A549 (cell line): ENCODE data around the gene STIM2. TPM values are rescaled to one million over a fixed set of nuclear protein-coding genes. Genes with fewer than 3 reads are reported as not detected.

Experiments used
- ATAC-seq, 2 experiments: fragments of 200-7000 bp in 1 of 2; fragments of >200 bp in 1 of 2; cut with Nextera tagmentation in 1 of 2; cut with Tn5 transposase in 1 of 2; 3 replicates each; pipeline versions ENCODE4 v1.8.0 to v1.9.1; 2018 to 2020; ENCODE audit warnings: mild to moderate bottlenecking in 1 of 2, moderate library complexity in 1 of 2
- CTCF ChIA-PET: fragments of 300-600 bp; sonication (Branson Sonifier 250); formaldehyde crosslinking; extraction: SDS; loops from one replicate; lab custom pipeline; 2021; ENCODE audit warnings: antibody characterized with exemption, inconsistent platforms; lab: Yijun Ruan, JAX
- POLR2A ChIA-PET: fragments of 350-600 bp; formaldehyde crosslinking; extraction: SDS; loops from one replicate; lab custom pipeline; 2021; ENCODE audit warnings: antibody characterized with exemption, inconsistent platforms; lab: Yijun Ruan, JAX
- DNase-seq, 2 experiments: peaks; one replicate each; pipeline versions ENCODE4 v3.0.0 to v3.0.0-alpha.2; 2011 to 2016; ENCODE audit warnings: low read depth in 1 of 2, low spot score in 1 of 2
- FAIRE-seq: peaks from 2 replicates; lab custom pipeline; 2011; peaks lifted over from hg19 to GRCh38; lab: Jason Lieb, UNC
- H3K27ac ChIP-seq, 2 experiments: fragments of >200 bp; sonication (Bioruptor Twin); formaldehyde crosslinking; 3 replicates each; pipeline ENCODE4 v1.5.1; 2016 to 2017
- H3K4me1 ChIP-seq: fragments of >200 bp; sonication (Bioruptor Twin); formaldehyde crosslinking; 3 replicates; pipeline ENCODE4 v1.6.1; 2016
- H3K4me2 ChIP-seq: fragments of >200 bp; sonication (Bioruptor Twin); formaldehyde crosslinking; 3 replicates; pipeline ENCODE4 v1.6.1; 2016
- H3K4me3 ChIP-seq: fragments of >200 bp; sonication (Bioruptor Twin); formaldehyde crosslinking; 3 replicates; pipeline ENCODE4 v1.5.1; 2016
- H3K9me3 ChIP-seq: fragments of >200 bp; sonication (Bioruptor Twin); formaldehyde crosslinking; 3 replicates; pipeline ENCODE4 v1.6.1; 2016
- CBX2 ChIP-seq: fragments of 200-600 bp; sonication (generic); IDR thresholded peaks from 2 replicates; pipeline ENCODE4 v1.6.1; 2016; ENCODE audit warnings: low read depth, mild to moderate bottlenecking, borderline replicate concordance
- CEBPB ChIP-seq, 2 experiments: fragments of >200 bp in 1 of 2; sonication (Bioruptor Twin) in 1 of 2; formaldehyde crosslinking in 1 of 2; IDR thresholded peaks; 2 replicates each; pipeline ENCODE4 v1.6.1; 2012 to 2016
- CHD4 ChIP-seq: fragments of 200-600 bp; sonication (generic); IDR thresholded peaks from 2 replicates; pipeline ENCODE4 v1.6.1; 2016; ENCODE audit warnings: antibody characterized with exemption, mild to moderate bottlenecking, borderline replicate concordance
- EHF ChIP-seq: fragments of 250-450 bp; sonication (Bioruptor Pico); IDR thresholded peaks from 2 replicates; pipeline ENCODE4 v1.5.0; 2020; ENCODE audit warnings: mild to moderate bottlenecking
- EHMT2 ChIP-seq: fragments of 200-600 bp; sonication (generic); IDR thresholded peaks from 2 replicates; pipeline ENCODE4 v1.6.1; 2016; ENCODE audit warnings: antibody characterized with exemption, low read depth, mild to moderate bottlenecking, moderate library complexity
- EP300 ChIP-seq, 2 experiments: fragments of >200 bp; sonication (Bioruptor Twin); formaldehyde crosslinking; IDR thresholded peaks; 2 replicates in 1 of 2; 3 replicates in 1 of 2; pipeline ENCODE4 v1.6.1; 2016 to 2017
- ESRRA ChIP-seq: fragments of 150-350 bp; IDR thresholded peaks from 2 replicates; pipeline ENCODE4 v1.6.1; 2014; ENCODE audit warnings: mild to moderate bottlenecking, low read length, borderline replicate concordance
- FOSB ChIP-seq: fragments of 250-450 bp; sonication (Bioruptor Pico); IDR thresholded peaks from 2 replicates; pipeline ENCODE4 v1.5.0; 2020; ENCODE audit warnings: mild to moderate bottlenecking, moderate library complexity
- FOSL2 ChIP-seq, 2 experiments: fragments of 450-650 bp in 1 of 2; fragments of >200 bp in 1 of 2; sonication (Bioruptor Twin) in 1 of 2; formaldehyde crosslinking; IDR thresholded peaks; 2 replicates each; pipeline versions ENCODE4 v1.5.0 to v1.6.1; 2016 to 2020; ENCODE audit warnings: mild to moderate bottlenecking in 1 of 2, moderate library complexity in 1 of 2
- HEYL ChIP-seq: fragments of 250-450 bp; sonication (Bioruptor Pico); IDR thresholded peaks from 2 replicates; pipeline ENCODE4 v1.8.0; 2021; ENCODE audit warnings: mild to moderate bottlenecking, moderate library complexity
- HOXA7 ChIP-seq: fragments of 250-450 bp; sonication (Bioruptor Pico); IDR thresholded peaks from 2 replicates; pipeline ENCODE4 v1.5.0; 2020; ENCODE audit warnings: mild to moderate bottlenecking, moderate library complexity
- HOXB13 ChIP-seq: fragments of 250-450 bp; sonication (Bioruptor Pico); IDR thresholded peaks from 2 replicates; pipeline ENCODE4 v1.5.0; 2020; ENCODE audit warnings: low read depth, mild to moderate bottlenecking, moderate library complexity
- JUN ChIP-seq, 2 experiments: fragments of >200 bp; sonication (Bioruptor Twin); formaldehyde crosslinking; IDR thresholded peaks; 2 replicates in 1 of 2; 3 replicates in 1 of 2; pipeline ENCODE4 v1.6.1; 2016 to 2017
- KDM5A ChIP-seq: fragments of 200-600 bp; sonication (generic); IDR thresholded peaks from 2 replicates; pipeline ENCODE4 v1.6.1; 2016; ENCODE audit warnings: antibody characterized with exemption, mild to moderate bottlenecking
- RARB ChIP-seq: fragments of 250-450 bp; sonication (Bioruptor Pico); IDR thresholded peaks from 2 replicates; pipeline ENCODE4 v1.8.0; 2021; ENCODE audit warnings: mild to moderate bottlenecking, moderate library complexity
- RFX5 ChIP-seq: fragments of 450-650 bp; IDR thresholded peaks from 2 replicates; pipeline ENCODE4 v1.7.1; 2014; ENCODE audit warnings: antibody characterized with exemption, mild to moderate bottlenecking, moderate library complexity
- RNF2 ChIP-seq: fragments of 200-600 bp; sonication (generic); IDR thresholded peaks from 2 replicates; pipeline ENCODE4 v1.6.1; 2016; ENCODE audit warnings: low read depth, mild to moderate bottlenecking, antibody characterized with exemption, moderate library complexity, borderline replicate concordance
- TFCP2L1 ChIP-seq: fragments of 250-450 bp; sonication (Bioruptor Pico); IDR thresholded peaks from 2 replicates; pipeline ENCODE4 v1.5.0; 2021; ENCODE audit warnings: mild to moderate bottlenecking
- TP53 ChIP-seq: fragments of 250-450 bp; sonication (Bioruptor Pico); IDR thresholded peaks from 2 replicates; pipeline ENCODE4 v1.5.0; 2021; ENCODE audit warnings: mild to moderate bottlenecking, moderate library complexity
- ZFP36 ChIP-seq: fragments of 450-650 bp; IDR thresholded peaks from 2 replicates; pipeline ENCODE4 v1.6.1; 2014; ENCODE audit warnings: borderline replicate concordance; ENCODE audit not compliant: partially characterized antibody
- WGBS: methylation state at CpG from one replicate; pipeline ENCODE4 v1.1.6; 2017; ENCODE audit errors: missing lambda C conversion rate; 5-methylcytosine and 5-hydroxymethylcytosine counted together
- polyA plus RNA-seq, 4 experiments: library from polyadenylated mRNA; depleted of rRNA in 3 of 4; stranded (reverse); fragments of >200 nt; fragmentation: RNase III in 1 of 4; extraction: RNeasy Plus Mini Kit Qiagen cat#74134 plus additional on column Dnase treatment in 1 of 4; gene quantifications; 2 replicates in 3 of 4; 3 replicates in 1 of 4; pipeline ENCODE4 v1.2.3, GENCODE V29; 2011 to 2017
- TF ChIP-seq, protein P1 (sequence below): IDR thresholded peaks from 2 replicates; pipeline ENCODE4 v1.6.1; 2012
- TF ChIP-seq, protein P2 (sequence below): fragments of 450-650 bp; IDR thresholded peaks from 2 replicates; pipeline ENCODE4 v1.6.1; 2014; ENCODE audit warnings: antibody characterized with exemption
- TF ChIP-seq, protein P3 (sequence below): fragments of 250-450 bp; sonication (Bioruptor Pico); IDR thresholded peaks from 2 replicates; pipeline ENCODE4 v1.5.0; 2021; ENCODE audit warnings: mild to moderate bottlenecking, moderate library complexity, borderline replicate concordance

STIM2 gene
- polyA plus RNA-seq, 2 of the 4 experiments (the other 2 are of a cell fraction) = 13.6 to 20.6 TPM

DNA sequence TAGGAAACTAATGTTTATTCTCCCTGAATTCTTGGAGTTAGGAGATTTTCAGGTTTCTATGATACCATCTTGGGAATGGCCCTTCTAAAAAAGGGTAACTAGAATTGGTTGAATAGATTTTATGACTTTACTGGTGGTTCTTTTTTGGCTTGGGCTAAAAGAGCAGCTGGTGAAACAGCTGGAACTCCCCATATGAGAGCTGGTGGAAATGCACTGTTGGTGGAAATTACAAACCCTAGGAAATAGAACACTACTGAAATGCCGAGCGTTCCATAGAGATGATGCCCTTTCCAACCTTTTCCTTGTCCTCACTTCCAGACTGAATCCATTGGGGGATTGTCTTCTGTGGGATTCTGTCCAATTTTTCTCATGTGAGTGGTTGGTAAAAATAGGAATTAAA, 139.5 kb downstream of the STIM2 start:
- ChIA-PET CTCF (interaction anchor here (1.7 kb wide), 1 partner anchor 11 kb away, joined by 4 read pairs; no protein-coding TSS in a partner anchor), POLR2A (no interaction called here)
- DNase-seq (no peak), ATAC-seq (no peak), FAIRE-seq (no peak)
- H3K9me3 ChIP-seq = no peaks in the 10 kb centered on the region
- no peak overlapping the region for H3K4me3 ChIP-seq
- no peak overlapping the region for H3K4me2 ChIP-seq
- H3K27ac ChIP-seq = no peak overlapping the region
- TF ChIP-seq CHD4 = no peak
- TF ChIP-seq ESRRA = no peak
- no peak for TF ChIP-seq ZFP36
- no peak for TF ChIP-seq RARB (CRISPR knock-in tag)
- no peak for TF ChIP-seq TFCP2L1 (CRISPR knock-in tag)
- TF ChIP-seq HEYL = no peak
- TF ChIP-seq, protein P1, sequence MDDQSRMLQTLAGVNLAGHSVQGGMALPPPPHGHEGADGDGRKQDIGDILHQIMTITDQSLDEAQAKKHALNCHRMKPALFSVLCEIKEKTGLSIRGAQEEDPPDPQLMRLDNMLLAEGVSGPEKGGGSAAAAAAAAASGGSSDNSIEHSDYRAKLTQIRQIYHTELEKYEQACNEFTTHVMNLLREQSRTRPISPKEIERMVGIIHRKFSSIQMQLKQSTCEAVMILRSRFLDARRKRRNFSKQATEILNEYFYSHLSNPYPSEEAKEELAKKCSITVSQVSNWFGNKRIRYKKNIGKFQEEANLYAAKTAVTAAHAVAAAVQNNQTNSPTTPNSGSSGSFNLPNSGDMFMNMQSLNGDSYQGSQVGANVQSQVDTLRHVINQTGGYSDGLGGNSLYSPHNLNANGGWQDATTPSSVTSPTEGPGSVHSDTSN = no peak
- no peak for TF ChIP-seq JUN (IDR thresholded peaks at IDR 0.05)
- TF ChIP-seq TP53 (CRISPR knock-in tag) = no peak
- TF ChIP-seq RFX5 = no peak
- no peak for TF ChIP-seq EHMT2
- TF ChIP-seq EP300 (IDR thresholded peaks at IDR 0.05) = no peak
- TF ChIP-seq HOXA7 (CRISPR knock-in tag) = no peak
- no peak for TF ChIP-seq EHF
- TF ChIP-seq CEBPB (IDR thresholded peaks at IDR 0.05) = no peak
- TF ChIP-seq HOXB13 (CRISPR knock-in tag) = no peak
- TF ChIP-seq, protein P2, sequence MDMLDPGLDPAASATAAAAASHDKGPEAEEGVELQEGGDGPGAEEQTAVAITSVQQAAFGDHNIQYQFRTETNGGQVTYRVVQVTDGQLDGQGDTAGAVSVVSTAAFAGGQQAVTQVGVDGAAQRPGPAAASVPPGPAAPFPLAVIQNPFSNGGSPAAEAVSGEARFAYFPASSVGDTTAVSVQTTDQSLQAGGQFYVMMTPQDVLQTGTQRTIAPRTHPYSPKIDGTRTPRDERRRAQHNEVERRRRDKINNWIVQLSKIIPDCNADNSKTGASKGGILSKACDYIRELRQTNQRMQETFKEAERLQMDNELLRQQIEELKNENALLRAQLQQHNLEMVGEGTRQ = no peak
- no peak for TF ChIP-seq RNF2
- TF ChIP-seq, protein P3, sequence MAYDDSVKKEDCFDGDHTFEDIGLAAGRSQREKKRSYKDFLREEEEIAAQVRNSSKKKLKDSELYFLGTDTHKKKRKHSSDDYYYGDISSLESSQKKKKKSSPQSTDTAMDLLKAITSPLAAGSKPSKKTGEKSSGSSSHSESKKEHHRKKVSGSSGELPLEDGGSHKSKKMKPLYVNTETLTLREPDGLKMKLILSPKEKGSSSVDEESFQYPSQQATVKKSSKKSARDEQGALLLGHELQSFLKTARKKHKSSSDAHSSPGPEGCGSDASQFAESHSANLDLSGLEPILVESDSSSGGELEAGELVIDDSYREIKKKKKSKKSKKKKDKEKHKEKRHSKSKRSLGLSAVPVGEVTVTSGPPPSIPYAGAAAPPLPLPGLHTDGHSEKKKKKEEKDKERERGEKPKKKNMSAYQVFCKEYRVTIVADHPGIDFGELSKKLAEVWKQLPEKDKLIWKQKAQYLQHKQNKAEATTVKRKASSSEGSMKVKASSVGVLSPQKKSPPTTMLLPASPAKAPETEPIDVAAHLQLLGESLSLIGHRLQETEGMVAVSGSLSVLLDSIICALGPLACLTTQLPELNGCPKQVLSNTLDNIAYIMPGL = no peak
- no peak for TF ChIP-seq FOSL2 (IDR thresholded peaks at IDR 0.05)
- no peak for TF ChIP-seq FOSL2 (CRISPR knock-in tag; IDR thresholded peaks at IDR 0.05)
- TF ChIP-seq, all 56 proteins: peak for 0
- peaks cover 4% of the 10 kb centered on the region; the same call in 2 of the 3 replicates for H3K4me1 ChIP-seq
- WGBS = 95% methylated on average over 2 of the region's 2 CpGs

DNA sequence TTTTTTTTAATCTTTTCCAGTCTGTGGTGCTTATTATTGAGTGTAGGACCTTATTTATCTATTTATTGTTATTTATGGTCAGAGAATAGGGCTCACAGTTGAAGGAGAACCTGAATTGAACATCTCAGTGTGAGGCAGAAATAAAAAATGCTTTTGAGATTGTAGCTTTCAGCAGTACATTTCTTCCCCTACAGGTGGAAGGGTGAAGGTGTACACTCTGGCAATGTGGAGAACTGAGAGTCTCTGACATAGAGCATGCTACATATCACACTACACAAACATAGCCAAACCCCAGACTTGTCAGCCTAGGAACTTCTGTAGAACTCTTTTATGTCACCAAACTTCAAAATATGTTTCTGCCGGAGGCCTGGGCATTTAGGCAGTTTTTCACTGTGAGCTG, 140.2 kb downstream of the STIM2 start:
- Histone ChIP-seq H3K27ac (no peak overlapping the region), H3K4me1 (peaks cover 11% of the 10 kb centered on the region), H3K4me2 (no peak overlapping the region), H3K9me3 (no peaks in the 10 kb centered on the region), H3K4me3 (no peak overlapping the region)
- TF ChIP-seq ESRRA (no peak), EHF (no peak), RNF2 (no peak), FOSB (CRISPR knock-in tag) (no peak), KDM5A (no peak), CBX2 (no peak)
- POLR2A ChIA-PET = no interaction called here
- FAIRE-seq (no peak), DNase-seq (peak; percentile 4 to 14), ATAC-seq (peak; percentile 82 to 85)
- CTCF ChIA-PET = interaction anchor here (1.0 kb wide), 1 partner anchor 10 kb away, joined by 5 read pairs; no protein-coding TSS in a partner anchor
- 93% methylated on average over 1 of the region's 1 CpG for WGBS
